GM21529 (cell line): ENCODE measurements around the gene ZFHX3.
A peak's percentile ranks its signal among the peaks of the same experiment; 100 is the strongest.
"Not testable (repeated sequence)": the region's sequence is repeated elsewhere in the genome, so short reads cannot be mapped to it uniquely, and the experiment has no call there.

Experiments used
- ATAC-seq: cut with Tn5 transposase; IDR thresholded peaks from one replicate; pipeline ENCODE4 v1.9.1; 2021; ENCODE audit not compliant: unreplicated experiment

ZFHX3 gene

DNA sequence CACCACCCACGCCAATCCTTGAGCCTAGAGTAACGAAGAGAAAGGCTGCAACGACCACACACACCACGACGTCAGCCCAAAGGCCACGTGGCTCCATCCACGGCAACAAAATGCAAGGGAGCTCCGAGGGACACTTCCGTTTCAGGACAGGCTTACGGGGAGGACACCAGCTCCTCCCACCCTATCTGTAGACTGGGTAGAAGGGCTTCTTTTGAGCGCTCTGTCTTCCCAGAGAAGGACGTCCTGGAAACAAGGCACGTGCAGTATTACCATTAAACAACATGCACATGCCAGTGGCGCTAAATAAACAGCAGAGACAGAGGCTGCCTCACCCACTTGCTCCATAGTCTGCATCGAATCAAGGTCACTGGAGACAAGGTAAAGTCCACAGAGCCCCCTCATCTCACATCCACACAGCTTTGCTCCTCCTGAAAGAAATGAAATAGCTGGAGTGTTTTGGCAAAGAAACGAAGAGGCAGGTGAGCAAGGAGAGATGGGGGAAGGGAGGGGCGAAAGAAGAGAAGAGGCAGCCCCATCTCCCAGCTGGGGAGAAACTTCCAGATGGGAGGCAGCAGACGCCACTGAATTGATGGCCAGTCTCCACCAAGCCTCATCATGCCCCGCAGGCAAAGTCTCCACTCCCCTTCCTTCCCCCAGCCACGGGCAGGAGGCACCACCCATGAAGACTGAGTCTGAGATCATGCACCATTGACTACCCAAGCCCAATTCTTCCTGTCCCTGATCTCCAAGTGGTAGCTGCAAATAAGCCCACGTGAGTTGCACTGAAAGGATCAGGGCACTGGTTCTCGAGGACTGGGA, 24.0 kb downstream of the ZFHX3 start:
- ATAC-seq: no peak

DNA sequence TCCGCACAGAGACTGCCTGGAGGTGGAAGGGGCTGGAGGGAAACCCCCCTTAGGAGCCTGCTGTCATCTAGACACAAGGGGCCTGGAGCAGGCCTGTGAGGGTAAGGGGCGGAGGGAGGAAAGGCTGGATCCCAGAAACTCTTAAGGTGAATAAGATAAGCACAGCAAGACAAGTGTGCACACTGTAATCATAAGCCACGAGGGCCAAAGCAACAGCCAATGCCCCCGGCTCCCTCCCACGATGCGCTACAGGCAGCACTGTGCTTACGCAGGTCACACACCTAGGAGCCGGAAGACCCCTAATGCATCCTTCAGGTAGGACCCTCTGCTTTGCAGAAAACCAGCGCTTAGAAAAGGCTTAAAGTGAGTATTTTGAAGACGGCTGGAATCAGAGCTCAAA, 24.6 kb downstream of the ZFHX3 start:
- no peak for ATAC-seq

DNA sequence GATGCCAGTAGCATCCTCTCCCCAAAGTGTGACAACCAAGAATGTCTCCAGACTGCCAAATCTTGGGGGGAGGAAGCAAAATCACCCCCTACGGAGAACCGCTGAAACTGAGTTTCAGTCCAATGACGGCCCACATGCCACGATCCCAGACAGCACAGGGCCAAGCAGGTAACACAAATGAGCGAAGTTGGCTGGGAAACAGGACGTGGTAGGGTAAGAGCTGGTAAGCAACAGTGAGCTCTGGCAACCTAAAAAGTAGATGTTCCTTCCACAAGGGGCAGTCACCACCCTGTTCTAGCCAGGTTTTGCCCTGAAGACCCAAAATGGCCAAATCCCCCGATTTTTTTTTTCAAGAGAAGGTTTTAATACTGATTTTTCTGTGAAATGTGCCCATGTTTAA, 25.4 kb downstream of the ZFHX3 start:
- no peak for ATAC-seq

DNA sequence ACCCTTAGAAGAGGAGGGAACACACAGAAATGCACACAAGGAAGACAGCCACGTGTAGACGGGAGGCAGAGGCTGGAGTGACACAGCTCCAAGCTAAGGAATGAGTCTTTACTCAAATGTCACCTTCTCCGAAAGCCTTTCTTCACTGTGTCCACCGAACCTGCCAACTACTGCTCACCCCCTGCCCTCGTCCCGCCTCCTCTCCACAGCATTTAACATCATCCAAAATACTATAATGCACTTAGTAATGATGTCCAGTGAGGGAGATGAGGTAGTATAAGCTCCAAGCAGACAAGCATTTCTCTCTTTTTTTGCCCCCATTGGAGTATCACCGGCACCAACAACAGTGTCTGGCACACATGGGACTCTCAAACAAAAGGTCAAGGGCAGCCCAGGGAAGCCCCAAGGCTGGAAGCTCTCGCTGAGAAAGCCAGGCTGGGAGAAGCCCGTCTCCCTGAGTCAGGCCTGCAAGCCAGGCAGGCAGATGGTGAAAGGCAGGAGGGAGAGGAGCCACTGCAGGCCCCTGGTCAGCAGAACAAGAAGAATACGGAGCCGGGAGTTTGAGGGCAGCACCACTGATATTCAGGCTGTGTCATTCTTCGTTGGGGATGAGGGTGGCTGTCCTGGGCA, 25.9 kb downstream of the ZFHX3 start:
- no peak for ATAC-seq

DNA sequence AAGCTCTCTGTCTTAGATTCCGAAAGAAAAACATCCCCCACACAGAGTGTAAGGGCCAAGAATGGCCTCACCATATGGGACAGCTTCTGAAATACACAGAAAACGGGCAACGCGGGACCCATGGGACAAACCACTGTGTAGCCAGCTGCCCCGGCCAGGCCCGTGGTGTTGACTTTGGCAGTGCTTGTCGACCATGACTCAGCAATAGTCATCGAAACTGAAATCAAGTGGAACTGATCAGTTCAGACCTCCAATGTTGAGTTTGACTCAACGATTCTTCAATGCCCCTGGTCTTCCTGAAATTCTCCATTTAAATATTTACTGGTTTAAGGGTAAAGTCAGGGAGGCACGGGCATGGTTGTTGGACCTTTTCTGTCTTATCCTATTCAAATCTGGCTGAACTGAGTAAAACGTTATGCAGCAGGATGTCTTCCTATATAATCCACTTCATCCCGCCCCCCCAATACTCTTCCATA, 27.5 kb downstream of the ZFHX3 start:
- no peak for ATAC-seq

DNA sequence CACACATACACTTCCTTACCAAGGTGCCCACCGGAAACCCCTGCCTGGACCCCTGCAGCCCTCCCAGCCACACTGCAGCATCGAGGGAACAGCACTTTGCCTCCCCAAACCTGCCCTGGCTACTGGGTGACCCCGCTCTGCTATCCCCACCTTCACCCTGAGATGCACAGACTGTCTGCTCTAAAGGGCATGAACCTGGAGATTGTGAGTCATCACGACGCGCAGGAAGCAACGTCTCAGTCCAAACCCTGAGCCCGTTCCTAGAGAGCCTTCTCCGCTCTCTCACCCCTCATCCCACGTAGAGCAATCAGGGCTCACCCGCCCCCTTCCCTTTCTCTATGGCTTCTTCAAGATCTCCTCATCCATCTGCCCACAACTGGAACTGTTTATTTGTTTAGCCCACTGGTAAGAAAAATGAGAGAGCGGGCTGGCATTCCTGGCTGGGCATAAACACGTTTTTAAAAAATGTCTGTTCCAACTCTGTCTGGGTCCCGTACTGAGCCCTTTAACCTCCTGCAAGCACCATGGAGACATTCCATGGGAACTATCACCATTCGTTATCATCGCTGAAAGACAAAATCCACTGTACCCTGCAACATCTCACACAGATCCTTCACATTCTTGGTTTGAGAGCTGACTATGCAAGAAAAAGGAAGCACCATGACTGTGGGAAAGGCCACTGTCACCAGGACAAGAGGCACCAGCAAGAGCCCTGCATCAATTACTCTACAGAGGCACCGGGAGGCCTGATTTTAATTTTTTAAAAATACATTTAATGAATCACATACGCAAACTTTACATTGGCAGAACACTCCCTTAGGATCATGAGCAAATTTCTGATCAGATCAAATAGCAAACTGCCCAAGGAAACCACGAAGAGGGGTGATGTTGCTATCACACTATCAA, 28.2 kb downstream of the ZFHX3 start:
- no peak for ATAC-seq

DNA sequence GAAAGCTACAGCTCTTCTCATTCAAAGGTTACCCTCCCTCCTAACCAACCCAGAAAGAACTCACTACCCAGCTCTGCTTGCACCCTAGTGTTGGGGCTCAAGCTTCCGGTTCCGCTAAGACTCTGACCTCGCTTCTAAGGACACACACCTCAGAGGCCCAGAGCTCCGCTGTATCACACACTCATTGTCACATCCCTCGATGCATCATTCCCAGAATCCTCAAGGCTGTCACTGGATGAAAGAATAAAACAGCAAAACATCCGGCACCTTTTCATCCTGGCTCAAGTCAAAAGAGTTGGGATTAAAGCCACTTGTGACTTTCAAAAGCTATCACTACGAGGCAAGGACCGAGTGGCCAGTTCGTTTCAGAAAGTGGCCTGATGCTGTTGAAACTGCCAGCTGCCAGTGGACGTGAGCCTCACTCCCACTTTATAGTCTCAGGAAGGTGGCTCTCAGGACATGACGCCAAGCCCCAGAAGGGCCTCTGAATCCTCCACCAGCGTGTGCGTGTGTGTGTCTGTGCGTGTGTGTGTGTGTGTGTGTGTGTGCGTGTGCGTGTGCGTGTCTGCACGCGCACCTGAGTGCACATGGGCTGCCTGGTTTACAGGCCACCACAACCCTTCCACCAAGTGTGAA, 29.0 kb downstream of the ZFHX3 start:
- ATAC-seq: no peak

DNA sequence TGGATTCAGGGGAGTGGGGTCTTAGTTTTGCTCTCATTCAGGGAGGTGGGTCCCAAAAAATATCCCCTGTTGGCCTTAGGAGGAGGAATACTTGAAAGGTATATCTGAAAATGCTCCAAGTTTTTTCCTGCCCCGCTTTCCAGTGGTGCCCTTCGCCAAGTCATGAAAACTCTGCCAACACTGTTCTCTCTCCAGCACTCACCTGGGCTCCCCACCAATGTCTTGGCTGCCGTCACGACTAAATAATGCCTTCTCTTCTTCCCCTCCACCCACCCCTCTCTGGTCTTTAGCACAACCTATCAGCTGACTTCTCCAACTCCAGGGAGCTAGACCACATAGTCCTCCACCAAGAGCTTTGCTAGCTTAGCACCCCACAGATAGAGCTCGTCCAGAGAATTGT, 30.6 kb downstream of the ZFHX3 start:
- ATAC-seq: no peak

DNA sequence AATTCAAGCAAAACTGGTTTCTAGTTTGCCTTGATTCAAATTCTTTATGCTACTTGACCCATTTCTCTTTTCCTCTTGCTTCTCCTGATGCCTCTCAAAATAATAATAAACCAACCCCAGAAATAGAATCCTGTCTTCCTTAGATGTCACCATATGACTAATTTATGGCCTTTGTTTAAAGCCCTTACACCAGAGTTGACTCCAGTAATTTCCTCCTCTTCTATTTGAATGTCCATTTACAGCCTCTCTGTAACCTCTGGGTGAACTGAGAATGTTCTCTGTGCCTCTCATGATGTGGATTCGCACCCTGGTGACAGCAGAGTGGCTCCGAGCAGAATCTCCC, 31.5 kb downstream of the ZFHX3 start:
- ATAC-seq: peak; percentile 62

DNA sequence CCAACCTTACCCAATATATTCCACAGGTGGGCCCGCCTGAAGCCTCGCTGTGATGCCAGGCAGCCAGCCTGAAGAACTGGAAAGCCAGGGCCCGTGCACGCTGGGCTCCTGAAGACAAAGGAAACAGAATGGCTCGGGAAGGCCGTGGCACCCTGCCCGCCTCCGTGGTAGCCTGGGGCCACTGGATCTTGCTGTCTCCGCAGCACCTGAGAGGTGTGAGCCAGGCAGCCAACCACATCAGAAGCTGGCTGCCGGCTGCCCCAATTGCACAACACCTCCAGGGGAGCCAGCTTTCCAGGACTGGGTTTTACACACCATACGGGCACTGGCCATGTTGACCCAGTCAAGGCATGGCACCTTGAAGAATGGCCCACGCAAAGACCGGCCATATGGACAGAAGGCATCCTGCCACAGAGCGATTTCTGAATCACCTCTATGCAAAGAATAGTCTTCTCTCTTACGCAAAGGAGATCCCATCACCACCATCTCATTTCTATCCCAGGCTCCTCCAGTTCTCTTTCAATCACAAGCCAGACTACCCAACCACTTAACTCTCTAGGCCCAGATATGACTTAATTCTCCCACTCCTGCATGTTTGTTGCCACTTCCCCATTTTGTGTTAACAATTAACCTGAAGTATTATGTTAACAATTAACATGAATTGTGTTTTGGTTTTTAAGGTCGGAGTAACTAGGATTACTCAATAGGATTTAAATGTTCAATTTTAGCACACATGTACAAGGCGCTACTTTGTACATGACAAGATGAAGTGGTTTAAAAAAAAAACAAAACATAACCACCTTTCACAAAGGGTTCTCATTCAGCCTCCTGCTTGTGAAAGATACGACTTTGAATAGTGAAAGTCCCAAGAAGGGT, 32.1 kb downstream of the ZFHX3 start:
- peak; percentile 84 for ATAC-seq

DNA sequence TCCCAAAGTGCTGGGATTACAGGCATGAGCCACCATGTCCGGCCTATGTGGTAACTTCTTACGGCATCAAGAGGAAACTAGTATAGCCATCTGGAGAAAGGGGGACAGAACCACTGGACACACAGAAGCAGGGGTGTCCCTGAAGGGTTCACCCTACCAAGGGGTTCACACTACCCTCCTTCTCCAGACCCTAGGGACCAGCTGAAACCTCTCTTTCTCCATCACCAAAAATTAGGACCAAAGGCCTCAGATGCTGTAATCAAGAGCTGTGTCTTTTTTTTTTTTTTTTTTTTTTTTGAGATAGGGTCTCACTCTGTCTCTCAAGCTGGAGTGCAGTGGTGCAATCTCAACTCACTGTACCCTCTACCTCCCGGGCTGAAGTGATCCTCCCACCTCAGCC, 33.2 kb downstream of the ZFHX3 start:
- ATAC-seq: no peak

DNA sequence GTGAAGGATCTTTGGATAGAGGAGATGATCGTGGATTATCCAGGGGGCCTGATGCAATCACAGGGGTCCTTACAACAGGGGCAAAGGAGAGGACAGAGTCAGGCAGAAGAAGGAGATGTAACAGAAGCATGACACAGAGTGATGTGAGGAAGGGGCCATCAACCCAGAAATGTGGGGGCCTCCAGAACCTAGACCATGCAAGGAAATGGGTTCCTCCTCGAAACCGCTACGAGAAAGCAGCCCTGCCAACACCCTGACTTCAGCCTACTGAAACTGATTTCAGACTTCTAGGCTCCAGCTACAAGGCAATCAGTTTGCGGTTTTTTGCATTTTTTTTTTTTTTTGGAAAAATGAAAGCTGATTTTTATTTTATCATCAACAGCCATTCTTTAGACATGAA, 34.0 kb downstream of the ZFHX3 start:
- ATAC-seq: no peak

DNA sequence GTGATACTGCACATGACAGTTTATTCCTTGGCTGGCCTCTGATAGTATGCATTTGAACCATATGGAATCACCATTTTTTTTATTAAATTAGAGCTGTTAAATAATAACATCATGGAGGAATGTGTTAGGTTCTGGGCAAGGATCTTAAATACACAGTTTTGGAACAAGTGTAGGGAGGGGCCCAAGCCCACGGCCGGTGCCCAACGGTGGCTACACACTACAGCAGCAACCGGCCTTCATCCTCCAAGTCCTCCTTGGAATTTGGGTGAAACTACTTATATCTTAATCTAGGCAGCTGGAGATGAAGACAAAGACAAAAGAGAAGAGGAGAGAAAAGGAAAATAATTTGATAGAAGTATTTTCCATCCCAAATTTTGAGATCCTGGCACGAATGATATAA, 35.6 kb downstream of the ZFHX3 start:
- no peak for ATAC-seq

DNA sequence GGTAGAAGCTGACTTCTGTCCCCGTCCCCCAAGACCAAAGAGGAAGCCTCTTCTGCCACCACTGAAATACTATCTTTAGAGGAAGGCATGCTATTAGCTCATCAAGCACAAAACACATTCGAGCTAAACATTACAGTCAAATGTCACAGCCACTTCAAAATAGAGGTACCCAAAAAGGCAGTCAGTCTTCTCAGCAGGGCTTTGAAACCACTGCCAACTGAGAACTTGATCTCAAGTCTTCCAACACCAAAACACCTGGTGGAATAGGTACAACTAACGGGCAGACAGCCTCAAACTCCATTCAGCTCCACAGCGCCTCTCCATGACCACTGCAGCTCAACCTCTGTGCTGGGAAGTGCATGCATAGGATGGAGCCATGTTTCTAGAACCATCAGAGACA, 36.0 kb downstream of the ZFHX3 start:
- no peak for ATAC-seq

DNA sequence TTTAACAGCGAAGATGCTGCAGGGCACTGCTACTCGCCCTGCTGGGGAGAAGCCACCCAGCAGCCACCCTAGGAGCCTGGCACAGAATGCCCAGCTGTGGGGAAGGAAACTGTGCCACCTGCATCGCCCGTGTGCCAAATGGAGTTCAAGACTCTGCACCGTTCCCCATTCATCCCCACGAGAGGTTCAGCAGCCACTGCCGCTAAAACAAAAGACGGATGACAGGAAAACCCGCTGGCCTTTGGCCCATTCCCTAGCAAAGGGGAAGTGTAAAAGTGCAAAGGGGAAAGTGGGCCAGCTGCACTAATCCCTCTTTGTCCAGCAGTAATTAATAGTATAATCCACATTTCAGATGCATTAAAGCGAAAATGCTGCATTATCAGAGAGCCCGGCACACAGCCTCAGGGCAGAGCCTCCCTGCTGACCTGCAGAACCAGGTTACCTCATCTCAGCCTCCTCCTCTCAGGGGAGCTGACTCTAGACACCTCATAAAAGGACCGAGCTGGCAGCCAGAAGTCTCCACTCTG, 37.7 kb downstream of the ZFHX3 start:
- no peak for ATAC-seq

DNA sequence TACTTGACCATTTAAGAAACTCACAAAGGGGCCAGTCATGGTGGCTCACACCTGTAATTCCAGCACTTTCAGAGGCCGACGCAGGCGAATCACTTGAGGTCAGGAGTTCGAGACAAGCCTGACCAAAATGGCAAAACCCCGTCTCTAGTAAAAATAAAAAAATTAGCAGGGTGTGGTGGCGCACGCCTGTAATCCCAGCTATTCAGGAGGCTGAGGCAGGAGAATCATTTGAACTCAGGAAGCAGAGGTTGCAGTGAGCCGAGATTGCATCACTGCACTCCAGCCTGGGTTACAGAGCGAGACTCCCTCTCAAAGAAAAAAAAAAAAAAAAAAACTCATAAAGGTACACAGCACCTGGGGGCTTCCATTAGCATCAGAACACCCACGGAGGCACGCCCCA, 38.2 kb downstream of the ZFHX3 start:
- not testable (repeated sequence) for ATAC-seq

DNA sequence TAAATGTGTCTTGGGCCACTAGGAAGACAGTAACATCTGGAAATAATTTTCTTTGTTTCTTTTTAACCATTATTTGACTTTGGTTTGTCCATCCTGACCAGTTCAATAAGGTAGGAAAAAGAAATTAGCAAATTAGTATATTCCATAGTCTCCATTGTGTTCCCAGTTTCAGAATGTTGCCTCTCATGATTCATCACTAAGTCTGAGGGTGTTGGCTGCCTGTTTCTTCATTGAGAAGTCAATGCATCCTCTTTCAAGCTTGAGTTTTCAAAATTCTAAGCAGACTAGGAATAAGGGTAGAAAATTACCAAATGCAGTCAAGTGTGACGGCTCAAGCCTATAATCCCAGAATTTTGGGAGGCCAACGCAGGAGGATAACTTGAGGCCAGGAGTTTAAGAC, 41.9 kb downstream of the ZFHX3 start:
- ATAC-seq: no peak

DNA sequence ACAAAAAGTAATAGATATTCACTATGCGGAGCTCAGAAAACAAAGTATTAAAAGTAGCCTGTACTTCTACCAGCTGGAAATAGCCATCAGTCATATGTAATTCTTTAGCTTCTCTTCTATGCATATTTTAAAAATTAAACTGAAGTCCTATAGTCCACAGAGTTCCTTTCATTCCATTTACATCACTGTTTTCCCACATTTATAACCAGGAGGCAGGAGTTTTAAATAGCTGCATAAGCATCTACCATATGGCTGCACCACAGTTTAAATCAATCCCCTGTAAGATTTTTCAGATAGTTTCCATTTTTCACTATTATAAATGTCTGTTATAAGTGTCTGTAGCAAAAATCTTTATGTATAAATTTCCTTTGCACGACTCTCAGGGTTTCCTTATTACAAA, 45.1 kb downstream of the ZFHX3 start:
- no peak for ATAC-seq

DNA sequence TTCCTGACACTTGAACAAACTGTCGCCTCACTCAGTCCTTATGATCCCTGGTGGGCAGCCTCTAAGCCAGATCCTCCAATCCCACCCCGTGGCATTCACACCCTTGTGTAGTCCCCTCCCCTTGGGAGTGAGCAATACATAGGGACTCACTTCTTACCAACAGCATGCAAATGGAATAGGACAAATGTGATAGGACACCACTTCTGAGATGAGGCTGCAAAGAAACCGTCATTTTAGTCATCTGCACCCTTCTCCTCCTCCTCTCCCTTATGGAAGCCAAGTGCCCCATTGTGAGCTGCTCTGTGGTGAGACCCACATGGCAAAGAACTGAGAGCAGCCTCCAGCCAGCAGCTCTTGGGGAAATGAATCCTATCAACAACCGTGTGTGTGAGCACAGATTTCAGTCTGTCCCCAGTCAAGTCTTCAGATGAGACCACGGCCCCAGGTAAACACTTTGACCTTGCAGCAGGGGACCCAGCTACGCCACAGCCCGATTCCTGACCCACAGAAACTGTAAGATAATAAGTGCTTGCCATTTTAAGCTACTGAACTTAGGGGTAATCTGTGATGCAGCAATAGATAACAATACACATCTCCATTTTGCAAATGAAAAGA, 46.9 kb downstream of the ZFHX3 start:
- no peak for ATAC-seq
